Astrocyte of the hippocampus (primary cell): ENCODE results near the gene IMMT.

Experiments
- DNase-seq: peaks from one replicate; pipeline ENCODE4 v3.0.0; 2011; ENCODE audit warnings: low read depth, low spot score

IMMT gene

GRCh38 chr2:86226636-86227520, 31.6 kb upstream of the IMMT start:
- no peak for DNase-seq

GRCh38 chr2:86226070-86226469, 30.8 kb upstream of the IMMT start:
- no peak for DNase-seq

- no peak for DNase-seq
These were observed 30.3 kb upstream of the IMMT start for GRCh38 chr2:86225581-86225980.

- no peak for DNase-seq
These were observed 29.5 kb upstream of the IMMT start for GRCh38 chr2:86224645-86225355.

GRCh38 chr2:86223927-86224560, 28.8 kb upstream of the IMMT start:
- DNase-seq, result no peak

- DNase-seq, result peak; percentile 75
These were observed 28.1 kb upstream of the IMMT start for GRCh38 chr2:86223140-86223926.

GRCh38 chr2:86221066-86221684, 25.9 kb upstream of the IMMT start:
- peak; percentile 77 for DNase-seq

- no peak for DNase-seq
These were observed 24.6 kb upstream of the IMMT start for GRCh38 chr2:86219896-86220295.

GRCh38 chr2:86218124-86218523, 22.9 kb upstream of the IMMT start:
- no peak for DNase-seq

GRCh38 chr2:86216575-86217555, 21.6 kb upstream of the IMMT start:
- DNase-seq, result no peak

GRCh38 chr2:86214503-86214832, 19.2 kb upstream of the IMMT start:
- DNase-seq, result no peak

- DNase-seq, result no peak
These were observed 18.6 kb upstream of the IMMT start for GRCh38 chr2:86213699-86214502.

GRCh38 chr2:86213056-86213455, 17.8 kb upstream of the IMMT start:
- DNase-seq, result no peak

GRCh38 chr2:86211796-86212188, 16.5 kb upstream of the IMMT start:
- no peak for DNase-seq

- DNase-seq, result no peak
These were observed 16.0 kb upstream of the IMMT start for GRCh38 chr2:86211033-86211795.

GRCh38 chr2:86204458-86204857, 9.2 kb upstream of the IMMT start:
- DNase-seq, result no peak

GRCh38 chr2:86203614-86204013, 8.4 kb upstream of the IMMT start:
- no peak for DNase-seq

GRCh38 chr2:86202702-86203101, 7.4 kb upstream of the IMMT start:
- no peak for DNase-seq

GRCh38 chr2:86202336-86202692, 7.1 kb upstream of the IMMT start:
- DNase-seq, result no peak
